ENCODE results near the gene TANGO6.

The TANGO6 gene

GRCh38 chr16:68869492-68870088 lies 26.3 kb downstream of the TANGO6 start:
- no peaks in the 10 kb centered on the region for H3K9me3 ChIP-seq (replicated peaks; ENCODE audit: low read length)
- no peaks in the 10 kb centered on the region for H3K27me3 ChIP-seq (ENCODE audit: control insufficient read depth, insufficient read depth, low read length)
- H3K4me3 ChIP-seq (ENCODE audit: low read length): no peak overlapping the region
- no peak overlapping the region for H3K4me2 ChIP-seq (ENCODE audit: low read length)
- H3K36me3 ChIP-seq (ENCODE audit: insufficient read depth, low read length): peaks cover 4% of the 10 kb centered on the region
- H3K4me1 ChIP-seq (ENCODE audit: control insufficient read depth, insufficient read depth, low read length): no peaks in the 10 kb centered on the region
- H3K9ac ChIP-seq (ENCODE audit: low read depth, low read length): no peak overlapping the region

GRCh38 chr16:68873635-68874471 lies 30.5 kb downstream of the TANGO6 start:
- Histone ChIP-seq H3K4me2 (ENCODE audit: low read length) (no peak overlapping the region), H3K36me3 (ENCODE audit: insufficient read depth, low read length) (peaks cover 10% of the 10 kb centered on the region), H3K4me1 (ENCODE audit: control insufficient read depth, insufficient read depth, low read length) (no peaks in the 10 kb centered on the region)

DNA sequence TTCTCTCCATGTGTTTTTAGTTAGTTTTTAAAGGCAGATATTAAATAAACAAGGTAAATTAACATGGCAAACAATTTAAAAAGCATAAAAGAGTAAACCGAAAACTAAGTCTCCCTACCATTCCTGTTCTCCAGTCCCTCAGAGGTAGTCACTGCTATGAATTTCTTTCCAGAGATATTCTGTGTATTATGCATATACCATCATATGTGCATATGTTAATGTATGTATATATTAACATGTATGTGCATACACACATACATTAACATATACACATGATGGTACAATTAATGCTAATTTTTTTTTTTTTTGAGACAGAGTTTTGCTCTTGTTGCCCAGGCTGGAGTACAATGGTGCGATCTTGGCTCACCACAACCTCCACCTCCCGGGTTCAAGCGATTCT lies 32.5 kb downstream of the TANGO6 start:
- no peaks in the 10 kb centered on the region for H3K4me1 ChIP-seq (ENCODE audit: control insufficient read depth, insufficient read depth, low read length)
- H3K9ac ChIP-seq (ENCODE audit: low read depth, low read length): no peak overlapping the region
- no peaks in the 10 kb centered on the region for H3K27me3 ChIP-seq (ENCODE audit: control insufficient read depth, insufficient read depth, low read length)
- H3K4me3 ChIP-seq (ENCODE audit: low read length): no peak overlapping the region
- H3K36me3 ChIP-seq (ENCODE audit: insufficient read depth, low read length): peaks cover 10% of the 10 kb centered on the region
- no peaks in the 10 kb centered on the region for H3K9me3 ChIP-seq (replicated peaks; ENCODE audit: low read length)
- no peak overlapping the region for H3K4me2 ChIP-seq (ENCODE audit: low read length)

More at GRCh38 chr16:68873635-68874471, 30.5 kb downstream of the TANGO6 start:
- Histone ChIP-seq H3K27me3 (ENCODE audit: control insufficient read depth, insufficient read depth, low read length) (no peaks in the 10 kb centered on the region), H3K9ac (ENCODE audit: low read depth, low read length) (no peak overlapping the region), H3K4me3 (ENCODE audit: low read length) (no peak overlapping the region), H3K9me3 (replicated peaks; ENCODE audit: low read length) (no peaks in the 10 kb centered on the region)

GRCh38 chr16:68883685-68884084 lies 40.4 kb downstream of the TANGO6 start:
- Histone ChIP-seq H3K4me3 (ENCODE audit: low read length) (no peak overlapping the region), H3K9ac (ENCODE audit: low read depth, low read length) (no peak overlapping the region), H3K27me3 (ENCODE audit: control insufficient read depth, insufficient read depth, low read length) (no peaks in the 10 kb centered on the region), H3K36me3 (ENCODE audit: insufficient read depth, low read length) (peaks cover 5% of the 10 kb centered on the region), H3K4me1 (ENCODE audit: control insufficient read depth, insufficient read depth, low read length) (no peaks in the 10 kb centered on the region), H3K9me3 (replicated peaks; ENCODE audit: low read length) (no peaks in the 10 kb centered on the region), H3K4me2 (ENCODE audit: low read length) (no peak overlapping the region)

DNA sequence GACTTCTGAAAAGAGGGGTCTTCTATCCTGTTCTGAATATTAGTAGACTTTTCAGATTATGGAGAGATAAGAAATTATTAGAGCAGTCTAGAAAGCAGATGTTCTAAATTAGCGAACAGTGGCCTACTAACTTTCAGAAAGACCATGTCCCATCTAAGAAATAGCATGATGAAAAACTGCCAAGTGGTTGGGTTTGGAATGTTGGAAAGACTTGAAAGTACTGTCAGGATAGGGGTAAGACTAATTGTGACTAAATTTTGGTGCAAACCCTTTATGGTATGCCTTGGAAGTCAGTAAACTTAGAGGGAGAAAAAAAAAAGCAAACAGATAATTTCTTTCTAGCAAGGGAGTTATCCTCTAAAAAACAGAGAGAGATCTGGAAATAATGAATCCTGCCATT lies 41.1 kb downstream of the TANGO6 start:
- no peaks in the 10 kb centered on the region for H3K27me3 ChIP-seq (ENCODE audit: control insufficient read depth, insufficient read depth, low read length)

GRCh38 chr16:68884861-68885720 lies 41.8 kb downstream of the TANGO6 start:
- no peak overlapping the region for H3K4me2 ChIP-seq (ENCODE audit: low read length)
- H3K4me3 ChIP-seq (ENCODE audit: low read length): no peak overlapping the region
- no peaks in the 10 kb centered on the region for H3K27me3 ChIP-seq (ENCODE audit: control insufficient read depth, insufficient read depth, low read length)
- peaks cover 5% of the 10 kb centered on the region for H3K36me3 ChIP-seq (ENCODE audit: insufficient read depth, low read length)
- no peak overlapping the region for H3K9ac ChIP-seq (ENCODE audit: low read depth, low read length)
- no peaks in the 10 kb centered on the region for H3K4me1 ChIP-seq (ENCODE audit: control insufficient read depth, insufficient read depth, low read length)
- no peaks in the 10 kb centered on the region for H3K9me3 ChIP-seq (replicated peaks; ENCODE audit: low read length)

More for the DNA sequence above, 41.1 kb downstream of the TANGO6 start:
- H3K9me3 ChIP-seq (replicated peaks; ENCODE audit: low read length): no peaks in the 10 kb centered on the region
- no peak overlapping the region for H3K4me2 ChIP-seq (ENCODE audit: low read length)
- peaks cover 5% of the 10 kb centered on the region for H3K36me3 ChIP-seq (ENCODE audit: insufficient read depth, low read length)
- no peak overlapping the region for H3K9ac ChIP-seq (ENCODE audit: low read depth, low read length)
- H3K4me1 ChIP-seq (ENCODE audit: control insufficient read depth, insufficient read depth, low read length): no peaks in the 10 kb centered on the region
- H3K4me3 ChIP-seq (ENCODE audit: low read length): no peak overlapping the region

DNA sequence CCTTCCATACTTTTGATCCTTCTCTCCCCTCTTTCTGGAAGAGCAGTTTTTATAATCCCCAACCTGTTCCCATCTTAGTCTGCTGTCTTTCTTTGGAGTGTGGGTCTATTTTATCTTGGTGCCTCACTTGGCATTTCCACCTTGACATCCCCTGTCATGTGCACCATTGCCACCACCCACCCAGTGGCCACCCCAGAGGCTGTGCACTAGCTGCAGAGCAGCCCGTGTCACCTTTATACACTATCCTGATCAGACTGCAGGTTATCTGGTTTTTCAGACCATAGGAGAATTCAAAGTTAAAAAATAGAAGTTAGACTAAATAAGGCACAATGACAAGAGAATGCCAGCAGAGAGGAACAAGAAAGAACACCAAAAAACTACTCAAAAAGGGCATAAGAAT lies 43.8 kb downstream of the TANGO6 start:
- Histone ChIP-seq H3K9me3 (replicated peaks; ENCODE audit: low read length) (no peaks in the 10 kb centered on the region), H3K4me3 (ENCODE audit: low read length) (no peak overlapping the region), H3K27me3 (ENCODE audit: control insufficient read depth, insufficient read depth, low read length) (no peaks in the 10 kb centered on the region), H3K4me1 (ENCODE audit: control insufficient read depth, insufficient read depth, low read length) (no peaks in the 10 kb centered on the region), H3K4me2 (ENCODE audit: low read length) (no peak overlapping the region), H3K9ac (ENCODE audit: low read depth, low read length) (no peak overlapping the region), H3K36me3 (ENCODE audit: insufficient read depth, low read length) (peaks cover 5% of the 10 kb centered on the region)

- Histone ChIP-seq H3K4me2 (ENCODE audit: low read length) (no peak overlapping the region), H3K9me3 (replicated peaks; ENCODE audit: low read length) (no peaks in the 10 kb centered on the region), H3K27me3 (ENCODE audit: control insufficient read depth, insufficient read depth, low read length) (no peaks in the 10 kb centered on the region), H3K9ac (ENCODE audit: low read depth, low read length) (no peak overlapping the region), H3K4me1 (ENCODE audit: control insufficient read depth, insufficient read depth, low read length) (no peaks in the 10 kb centered on the region), H3K4me3 (ENCODE audit: low read length) (no peak overlapping the region), H3K36me3 (ENCODE audit: insufficient read depth, low read length) (no peaks in the 10 kb centered on the region)
Measured at GRCh38 chr16:68889508-68890150, 46.3 kb downstream of the TANGO6 start.

DNA sequence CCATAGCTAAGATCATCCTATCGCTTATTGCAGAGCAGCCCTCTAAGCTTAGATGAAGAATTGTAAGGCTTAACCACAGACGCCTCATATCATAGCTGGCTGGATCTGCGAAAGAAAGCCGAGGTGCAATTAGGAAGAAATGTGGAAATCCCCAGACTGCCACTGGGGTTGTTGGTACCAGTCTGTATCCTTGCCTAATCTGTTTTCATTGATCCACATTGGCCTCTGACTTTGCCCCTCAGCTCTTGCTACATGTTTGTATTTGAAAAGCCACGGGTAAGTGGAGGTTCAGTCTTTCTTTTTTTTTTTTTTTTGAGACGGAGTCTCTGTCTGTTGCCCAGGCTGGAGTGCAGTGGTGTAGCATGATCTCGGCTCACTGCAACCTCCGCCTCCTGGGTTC lies 48.9 kb downstream of the TANGO6 start:
- H3K4me3 ChIP-seq (ENCODE audit: low read length): no peak overlapping the region
- H3K4me1 ChIP-seq (ENCODE audit: control insufficient read depth, insufficient read depth, low read length): no peaks in the 10 kb centered on the region
- no peaks in the 10 kb centered on the region for H3K9me3 ChIP-seq (replicated peaks; ENCODE audit: low read length)
- no peaks in the 10 kb centered on the region for H3K36me3 ChIP-seq (ENCODE audit: insufficient read depth, low read length)
- H3K9ac ChIP-seq (ENCODE audit: low read depth, low read length): no peak overlapping the region
- no peak overlapping the region for H3K4me2 ChIP-seq (ENCODE audit: low read length)
- H3K27me3 ChIP-seq (ENCODE audit: control insufficient read depth, insufficient read depth, low read length): no peaks in the 10 kb centered on the region

DNA sequence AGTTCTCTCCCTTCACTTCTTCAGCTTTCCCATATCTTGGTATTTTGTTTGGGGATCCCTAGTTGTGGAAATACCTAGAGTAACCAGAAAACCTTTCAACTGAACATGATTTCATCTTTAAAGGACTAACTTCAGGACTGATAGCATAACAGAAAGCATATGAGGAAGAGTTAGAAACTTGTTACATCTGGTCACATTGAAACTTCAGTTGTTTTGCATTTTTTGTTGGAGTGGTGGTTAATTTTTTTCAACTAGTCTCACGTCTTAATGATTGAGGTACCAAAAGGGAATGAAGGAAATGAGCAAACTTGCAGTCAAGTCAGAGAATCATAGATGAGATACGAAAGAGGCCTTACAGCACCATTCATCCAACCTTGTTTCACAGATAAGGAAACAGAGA lies 49.6 kb downstream of the TANGO6 start:
- H3K9me3 ChIP-seq (replicated peaks; ENCODE audit: low read length): no peaks in the 10 kb centered on the region
- no peak overlapping the region for H3K4me3 ChIP-seq (ENCODE audit: low read length)
- no peaks in the 10 kb centered on the region for H3K36me3 ChIP-seq (ENCODE audit: insufficient read depth, low read length)
- no peaks in the 10 kb centered on the region for H3K4me1 ChIP-seq (ENCODE audit: control insufficient read depth, insufficient read depth, low read length)
- no peaks in the 10 kb centered on the region for H3K27me3 ChIP-seq (ENCODE audit: control insufficient read depth, insufficient read depth, low read length)
- no peak overlapping the region for H3K9ac ChIP-seq (ENCODE audit: low read depth, low read length)
- H3K4me2 ChIP-seq (ENCODE audit: low read length): no peak overlapping the region
